Measurements from ENCODE around the gene BCLAF3. TPM values are rescaled to one million over a fixed set of nuclear protein-coding genes. Genes with fewer than 3 reads are reported as not detected.

BCLAF3 gene
- total and polyA plus RNA-seq, 2 of the 4 experiments (the other 2 are of a cell fraction): 1.6 TPM

DNA sequence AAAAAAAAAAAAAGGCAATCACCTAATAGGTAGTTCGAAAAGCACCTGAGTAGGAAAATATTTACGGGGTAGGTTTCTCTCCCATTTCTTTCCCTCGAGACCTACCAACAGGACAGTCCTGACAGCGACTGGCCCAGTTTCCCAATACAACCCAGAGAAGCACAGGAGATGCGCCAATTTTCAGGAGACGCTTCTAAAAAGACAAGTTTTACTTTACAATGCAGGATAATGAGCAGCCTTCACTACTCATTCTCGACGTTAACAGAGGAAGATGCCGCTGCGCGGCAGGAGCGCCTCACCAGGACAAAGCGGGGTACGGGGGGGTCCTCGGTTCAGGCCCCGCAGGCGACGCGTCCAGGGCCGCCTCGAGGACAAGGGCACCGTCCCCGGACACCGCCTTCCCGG lies 708 bp downstream of the BCLAF3 start:
- dilution Hi-C loops (cut with HindIII; ENCODE audit: low sequenced_read_pairs, unreplicated experiment): no loop called here
- Histone ChIP-seq H3K36me3 (ENCODE audit: control insufficient read depth, insufficient read depth, low read length) (no peaks in the 10 kb centered on the region), H3K4me1 (ENCODE audit: control insufficient read depth, insufficient read depth, low read length) (no peaks in the 10 kb centered on the region; the same call in 1 of the 2 replicates), H3K27me3 (ENCODE audit: control insufficient read depth, insufficient read depth, low read length) (no peaks in the 10 kb centered on the region; the same call in 1 of the 2 replicates), H3K9me3 (ENCODE audit: control insufficient read depth, insufficient read depth, low read length) (no peaks in the 10 kb centered on the region), H3K23ac (ENCODE audit: low read depth, low read length) (no peak overlapping the region), H3K4me2 (ENCODE audit: low read depth, low read length) (peak overlapping the region; percentile 95), H2AK5ac (ENCODE audit: low read depth, low read length) (no peak overlapping the region), H2BK120ac (ENCODE audit: low read depth, low read length) (no peak overlapping the region), H3K56ac (ENCODE audit: extremely low read depth, insufficient read depth, low read length) (no peak overlapping the region), H2AFZ (replicated peaks; ENCODE audit: low read length, poor library complexity) (peak overlapping the region; percentile 91), H4K91ac (ENCODE audit: insufficient read depth, low read depth, low read length) (no peak overlapping the region), H4K20me1 (ENCODE audit: insufficient read depth, low read length) (no peaks in the 10 kb centered on the region), H3K79me1 (ENCODE audit: low read depth in 1 of 2, low read length in 2 of 2) (peaks cover 4 to 8% of the 10 kb centered on the region in 2 experiments; a peak in 2 of 4 replicates), H3K9me1 (ENCODE audit: insufficient read depth, low read length) (0 out of 2 replicates have a peak, but pooled peaks cover 3% of the 10 kb centered on the region), H4K8ac (ENCODE audit: low read depth in 2 of 2, low read length in 2 of 2) (no peak overlapping the region), H2BK20ac (ENCODE audit: low read depth, low read length) (no peak overlapping the region), H3K4ac (ENCODE audit: low read depth, low read length) (no peak overlapping the region), H3K27ac (ENCODE audit: insufficient read depth, low read length) (peak overlapping the region; percentile 40; the same call in 1 of the 2 replicates), H3K4me3 (ENCODE audit: insufficient read depth, low read depth, low read length) (peak overlapping the region; percentile 83), H2BK5ac (ENCODE audit: low read depth, low read length, poor library complexity, severe bottlenecking) (no peak overlapping the region), H4K5ac (ENCODE audit: low read depth, low read length) (no peak overlapping the region), H3K9ac (ENCODE audit: low read depth, low read length) (peak overlapping the region; percentile 66), H3K14ac (replicated peaks; ENCODE audit: low read depth, low read length) (no peak overlapping the region), H3K18ac (ENCODE audit: low read depth, low read length) (no peak overlapping the region), H2AK9ac (replicated peaks; ENCODE audit: low read depth, low read length, poor library complexity) (peak overlapping the region; percentile 33), H2BK15ac (ENCODE audit: low read depth, low read length) (no peak overlapping the region)
- intact Hi-C loops (cut with micrococcal nuclease): loop anchor here (5.0 to 10.0 kb wide), 3 partner anchors 127 to 618 kb away; partner anchors contain the start of gene MAP7D2
- DNase-seq: no peak
- no peak; the same call in 1 of the 2 replicates for ATAC-seq (ENCODE audit: low read depth)
- TF ChIP-seq MAFK (IDR thresholded peaks at IDR 0.05; ENCODE audit: low read depth, low read length): no peak
- TF ChIP-seq POLR2A (IDR thresholded peaks at IDR 0.05; ENCODE audit: low read depth, low read length): no peak
- no peak for TF ChIP-seq SMC3 (IDR thresholded peaks at IDR 0.05; ENCODE audit: low read depth, low read length)
- TF ChIP-seq RFX5 (IDR thresholded peaks at IDR 0.05; ENCODE audit: low read depth, low read length): no peak
- TF ChIP-seq, protein P1, sequence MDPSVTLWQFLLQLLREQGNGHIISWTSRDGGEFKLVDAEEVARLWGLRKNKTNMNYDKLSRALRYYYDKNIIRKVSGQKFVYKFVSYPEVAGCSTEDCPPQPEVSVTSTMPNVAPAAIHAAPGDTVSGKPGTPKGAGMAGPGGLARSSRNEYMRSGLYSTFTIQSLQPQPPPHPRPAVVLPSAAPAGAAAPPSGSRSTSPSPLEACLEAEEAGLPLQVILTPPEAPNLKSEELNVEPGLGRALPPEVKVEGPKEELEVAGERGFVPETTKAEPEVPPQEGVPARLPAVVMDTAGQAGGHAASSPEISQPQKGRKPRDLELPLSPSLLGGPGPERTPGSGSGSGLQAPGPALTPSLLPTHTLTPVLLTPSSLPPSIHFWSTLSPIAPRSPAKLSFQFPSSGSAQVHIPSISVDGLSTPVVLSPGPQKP (IDR thresholded peaks at IDR 0.05; ENCODE audit: borderline replicate concordance, low read depth, low read length): no peak
- TF ChIP-seq NFE2L2 (IDR thresholded peaks at IDR 0.05; ENCODE audit: low read depth, low read length): no peak
- no peak for TF ChIP-seq FOS (IDR thresholded peaks at IDR 0.05; ENCODE audit: low read depth, low read length)
- no peak for TF ChIP-seq MXI1 (IDR thresholded peaks at IDR 0.05; ENCODE audit: borderline replicate concordance, low read depth, low read length)
- no peak for TF ChIP-seq CHD1 (IDR thresholded peaks at IDR 0.05; ENCODE audit: low read depth, low read length)
- TF ChIP-seq BHLHE40 (IDR thresholded peaks at IDR 0.05; ENCODE audit: low read depth, low read length): no peak
- no peak for TF ChIP-seq CEBPB (IDR thresholded peaks at IDR 0.05; ENCODE audit: low read depth, low read length)
- TF ChIP-seq, protein P2, sequence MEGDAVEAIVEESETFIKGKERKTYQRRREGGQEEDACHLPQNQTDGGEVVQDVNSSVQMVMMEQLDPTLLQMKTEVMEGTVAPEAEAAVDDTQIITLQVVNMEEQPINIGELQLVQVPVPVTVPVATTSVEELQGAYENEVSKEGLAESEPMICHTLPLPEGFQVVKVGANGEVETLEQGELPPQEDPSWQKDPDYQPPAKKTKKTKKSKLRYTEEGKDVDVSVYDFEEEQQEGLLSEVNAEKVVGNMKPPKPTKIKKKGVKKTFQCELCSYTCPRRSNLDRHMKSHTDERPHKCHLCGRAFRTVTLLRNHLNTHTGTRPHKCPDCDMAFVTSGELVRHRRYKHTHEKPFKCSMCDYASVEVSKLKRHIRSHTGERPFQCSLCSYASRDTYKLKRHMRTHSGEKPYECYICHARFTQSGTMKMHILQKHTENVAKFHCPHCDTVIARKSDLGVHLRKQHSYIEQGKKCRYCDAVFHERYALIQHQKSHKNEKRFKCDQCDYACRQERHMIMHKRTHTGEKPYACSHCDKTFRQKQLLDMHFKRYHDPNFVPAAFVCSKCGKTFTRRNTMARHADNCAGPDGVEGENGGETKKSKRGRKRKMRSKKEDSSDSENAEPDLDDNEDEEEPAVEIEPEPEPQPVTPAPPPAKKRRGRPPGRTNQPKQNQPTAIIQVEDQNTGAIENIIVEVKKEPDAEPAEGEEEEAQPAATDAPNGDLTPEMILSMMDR (conservative IDR thresholded peaks at IDR 0.05; ENCODE audit: low read depth, low read length): no peak
- TF ChIP-seq, protein P3, sequence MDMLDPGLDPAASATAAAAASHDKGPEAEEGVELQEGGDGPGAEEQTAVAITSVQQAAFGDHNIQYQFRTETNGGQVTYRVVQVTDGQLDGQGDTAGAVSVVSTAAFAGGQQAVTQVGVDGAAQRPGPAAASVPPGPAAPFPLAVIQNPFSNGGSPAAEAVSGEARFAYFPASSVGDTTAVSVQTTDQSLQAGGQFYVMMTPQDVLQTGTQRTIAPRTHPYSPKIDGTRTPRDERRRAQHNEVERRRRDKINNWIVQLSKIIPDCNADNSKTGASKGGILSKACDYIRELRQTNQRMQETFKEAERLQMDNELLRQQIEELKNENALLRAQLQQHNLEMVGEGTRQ (IDR thresholded peaks at IDR 0.05; ENCODE audit: low read depth, low read length): no peak
- TF ChIP-seq RCOR1 (IDR thresholded peaks at IDR 0.05; ENCODE audit: insufficient replicate concordance, low read length): no peak
- ChIA-PET CTCF (no interaction called here), POLR2A (ENCODE audit: unreplicated experiment) (no interaction called here)
- 27% methylated on average over 5 of the region's 25 CpGs; no CpG with 5 or more reads in 1 of the 2 experiments for WGBS, 2 experiments (ENCODE audit: extremely low coverage in 2 of 2, insufficient read length in 1 of 2)
- no TSS peak for BruUV-seq (replicated peaks)
- in situ Hi-C loops (cut with MboI; ENCODE audit: low sequenced_read_pairs): loop anchor here (25.0 kb wide), 1 partner anchor 628 kb away; no protein-coding TSS in a partner anchor
